GM19240 (cell line): ENCODE data around the gene SEMA3D.
A peak's percentile ranks its signal among the peaks of the same experiment; 100 is the strongest.

Experiments used
- DNase-seq: peaks from one replicate; pipeline ENCODE4 v3.0.0; 2011; ENCODE audit warnings: low spot score; ENCODE audit not compliant: insufficient read length

SEMA3D gene

DNA sequence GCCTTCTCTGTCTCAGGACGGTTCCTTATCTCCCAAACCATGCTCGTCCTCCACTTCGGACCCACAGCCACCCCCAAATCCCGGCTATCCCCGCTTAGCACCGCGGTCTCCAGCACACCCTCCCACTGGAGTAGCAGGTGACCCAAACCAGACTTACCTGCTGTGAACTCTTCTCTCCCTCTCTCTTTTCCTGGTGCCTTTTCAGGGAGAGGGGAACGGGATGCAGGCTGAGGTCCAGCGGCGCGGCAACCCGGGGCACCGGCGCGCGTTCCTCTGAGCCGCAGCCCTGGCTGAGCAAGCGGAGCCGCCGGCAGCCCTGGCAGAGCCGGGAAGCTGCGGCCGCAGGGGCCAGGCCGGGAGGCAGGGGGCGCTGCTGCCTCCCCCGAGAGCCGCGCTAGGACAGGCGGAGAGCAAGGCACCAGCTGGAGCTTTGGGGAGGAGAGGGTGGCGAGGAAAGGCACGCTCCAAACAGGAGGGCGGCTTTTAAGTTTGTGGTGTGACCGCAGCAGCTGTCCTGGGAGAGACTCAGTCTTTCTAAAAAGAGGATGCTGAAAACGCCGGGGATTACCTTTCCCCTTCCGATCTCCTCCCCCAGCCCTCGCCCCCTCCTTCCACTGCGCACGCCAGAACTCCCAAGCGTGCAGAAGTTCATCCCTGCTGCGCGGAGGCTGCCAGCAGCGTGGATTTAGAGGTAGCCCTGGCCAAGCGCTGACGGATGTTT lies at the start of gene SEMA3D:
Gene SEMA3D, minus strand, starts transcription at position 536 of the 721 bp plus-strand sequence. CDS start 65,165 bp downstream, outside the sequence.
- DNase-seq: peak; percentile 2

- DNase-seq: no peak
These were observed 47.9 kb upstream of the SEMA3D start for GRCh38 chr7:85234730-85235129.

- DNase-seq: no peak
These were observed 45.2 kb upstream of the SEMA3D start for GRCh38 chr7:85232068-85232467.

DNA sequence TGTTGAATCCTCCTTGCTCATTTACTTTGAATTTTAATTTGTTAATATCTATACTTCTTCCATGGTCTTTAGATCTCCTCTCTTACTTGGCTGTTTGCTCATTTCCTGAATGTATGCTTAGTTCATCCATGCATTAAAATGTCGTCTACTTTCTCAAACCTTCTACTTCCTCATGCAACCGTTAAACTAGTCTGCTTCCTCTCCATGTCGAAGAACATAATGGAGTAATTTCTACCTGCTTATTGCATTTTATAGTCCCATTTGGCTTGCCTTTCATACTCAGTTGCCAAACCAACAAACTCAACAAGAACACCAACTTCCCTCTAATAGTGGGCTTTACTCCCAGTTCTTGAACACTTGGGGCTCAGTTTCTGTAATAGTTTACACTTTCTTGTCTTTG lies 43.8 kb upstream of the SEMA3D start:
- no peak for DNase-seq

DNA sequence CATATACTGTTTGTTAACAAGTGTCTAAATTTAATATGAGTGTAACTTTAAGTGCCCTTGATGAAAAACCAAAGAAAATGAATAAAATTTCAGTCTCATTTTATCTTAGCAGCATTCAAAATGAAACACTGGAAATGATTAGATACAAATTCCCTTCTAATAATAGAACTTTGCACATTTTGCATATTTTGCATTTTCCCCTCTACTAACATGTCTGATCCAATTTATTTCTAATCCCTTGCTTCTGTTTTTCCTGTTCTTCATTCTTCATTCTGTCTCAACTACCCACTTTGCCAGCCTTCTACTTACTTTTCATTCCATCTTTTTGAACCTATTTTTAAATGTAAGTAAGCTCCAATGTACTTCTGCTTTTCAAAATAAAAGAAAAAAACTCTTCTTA lies 42.7 kb upstream of the SEMA3D start:
- no peak for DNase-seq

GRCh38 chr7:85226361-85227085 lies 39.7 kb upstream of the SEMA3D start:
- no peak for DNase-seq

DNA sequence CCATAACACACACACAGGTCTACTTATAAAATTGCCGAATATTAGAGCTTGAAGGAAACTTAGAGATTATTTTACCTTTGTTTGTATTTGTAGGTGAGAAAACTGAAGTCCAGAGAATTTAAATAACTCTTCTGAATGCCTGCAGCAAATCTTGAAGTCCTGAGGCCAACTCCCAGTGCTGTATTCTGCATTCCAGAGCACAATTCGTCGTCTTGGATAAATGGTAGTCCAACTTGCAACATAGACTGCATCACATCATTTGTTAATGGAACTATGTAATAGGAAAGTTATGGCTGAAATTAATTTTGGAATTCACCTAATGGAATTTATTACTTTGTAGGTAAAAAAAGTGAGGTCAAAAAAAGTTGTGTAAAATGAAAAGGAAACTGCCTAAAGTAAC lies 37.3 kb upstream of the SEMA3D start:
- DNase-seq: no peak

- no peak for DNase-seq
These were observed 35.7 kb upstream of the SEMA3D start for GRCh38 chr7:85222522-85222921.

DNA sequence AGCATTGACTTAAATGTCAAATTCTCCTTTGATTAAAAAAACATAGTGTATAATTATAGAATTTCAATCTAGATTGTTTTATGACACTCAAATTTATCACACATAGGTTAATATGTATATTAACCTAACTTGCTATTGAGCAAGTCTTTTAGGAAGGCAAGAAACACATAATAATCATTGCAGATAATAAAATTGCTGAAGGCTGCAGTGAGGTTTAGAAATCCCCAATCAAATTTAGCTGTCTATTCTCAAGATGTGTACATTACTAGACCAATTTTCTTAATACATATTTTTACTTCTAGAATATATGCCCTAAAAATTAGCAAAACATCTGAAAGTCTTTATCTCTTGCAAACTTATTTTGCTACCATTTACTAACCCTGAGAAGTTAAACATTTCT lies 34.9 kb upstream of the SEMA3D start:
- DNase-seq: no peak

- no peak for DNase-seq
These were observed 33.8 kb upstream of the SEMA3D start for GRCh38 chr7:85220651-85221050.

DNA sequence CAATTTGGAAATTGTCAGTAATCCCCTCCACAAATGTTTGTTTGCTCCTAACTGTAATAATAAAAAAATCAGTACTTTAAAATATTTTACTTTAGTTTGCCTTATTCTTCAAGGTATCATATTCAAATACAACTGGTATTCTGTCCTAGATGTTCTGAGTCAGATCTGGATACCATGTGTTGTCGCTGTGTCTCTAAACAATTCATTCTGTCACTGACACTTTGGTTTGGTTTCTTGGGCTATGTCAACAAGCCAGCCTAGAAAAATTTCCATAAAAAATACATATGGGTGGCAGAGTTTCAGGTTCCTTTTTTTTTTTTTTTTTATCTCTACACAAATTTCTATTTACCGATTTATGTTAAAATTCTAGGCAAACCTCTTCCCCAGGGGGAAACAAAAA lies 33.2 kb upstream of the SEMA3D start:
- DNase-seq: no peak

- no peak for DNase-seq
These were observed 30.2 kb upstream of the SEMA3D start for GRCh38 chr7:85217085-85217484.

DNA sequence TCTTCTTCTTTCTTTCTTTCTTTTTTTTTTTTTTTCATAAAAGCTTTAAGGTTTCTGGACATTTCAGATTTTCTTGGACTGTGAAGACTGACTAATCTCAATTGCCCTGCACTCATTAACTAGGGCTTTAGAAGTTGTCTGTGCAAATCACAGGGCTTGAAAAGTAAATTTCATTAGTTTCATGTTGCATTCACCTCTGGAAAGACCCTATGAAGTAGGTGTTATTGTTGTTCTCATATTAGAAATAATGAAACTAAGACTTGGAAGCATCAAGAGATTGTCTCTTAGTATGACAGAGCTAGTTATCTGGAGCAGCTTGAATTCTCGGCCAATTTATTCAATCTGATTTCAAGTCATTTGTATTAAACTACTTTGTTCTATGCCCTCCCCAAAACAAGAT lies 28.2 kb upstream of the SEMA3D start:
- no peak for DNase-seq

DNA sequence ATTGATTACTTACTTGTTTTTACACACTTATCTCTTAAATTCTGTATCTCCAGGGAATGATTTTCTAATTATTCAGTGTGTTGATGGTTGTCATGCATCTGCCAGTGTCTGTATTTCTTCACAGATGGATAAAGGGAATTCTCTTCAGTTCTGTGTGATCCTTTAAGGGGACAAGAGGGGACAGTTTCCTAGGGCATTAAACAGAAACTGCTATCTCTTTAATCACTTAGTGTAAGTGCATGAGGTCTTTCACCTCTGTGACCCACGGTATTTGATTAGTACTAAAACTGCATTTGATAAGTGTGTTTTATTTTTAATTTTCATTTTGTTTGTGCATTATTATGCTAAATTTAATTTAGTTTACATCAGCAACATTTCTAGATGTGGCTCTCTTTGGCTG lies 26.6 kb upstream of the SEMA3D start:
- DNase-seq: no peak

DNA sequence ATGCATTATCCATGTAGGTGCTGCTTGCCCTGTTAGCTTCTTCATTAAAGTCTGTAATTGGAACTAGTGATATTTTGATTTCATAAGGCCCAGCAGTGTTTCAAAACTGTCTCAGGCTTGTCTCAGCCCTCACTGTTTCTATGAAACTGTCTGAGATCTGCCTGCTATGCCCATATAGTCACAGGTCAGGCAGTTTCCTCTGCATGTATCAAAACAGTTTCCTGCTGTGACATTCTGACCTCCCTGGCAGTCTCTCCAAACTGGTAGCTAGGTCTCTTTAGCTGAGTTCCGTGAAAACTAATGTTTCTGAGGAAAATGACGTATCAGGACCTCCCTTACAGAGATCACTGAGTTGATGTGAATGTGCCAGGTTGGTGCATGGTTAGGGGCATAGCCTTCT lies 18.9 kb upstream of the SEMA3D start:
- no peak for DNase-seq

GRCh38 chr7:85204496-85204895 lies 17.6 kb upstream of the SEMA3D start:
- DNase-seq: no peak

DNA sequence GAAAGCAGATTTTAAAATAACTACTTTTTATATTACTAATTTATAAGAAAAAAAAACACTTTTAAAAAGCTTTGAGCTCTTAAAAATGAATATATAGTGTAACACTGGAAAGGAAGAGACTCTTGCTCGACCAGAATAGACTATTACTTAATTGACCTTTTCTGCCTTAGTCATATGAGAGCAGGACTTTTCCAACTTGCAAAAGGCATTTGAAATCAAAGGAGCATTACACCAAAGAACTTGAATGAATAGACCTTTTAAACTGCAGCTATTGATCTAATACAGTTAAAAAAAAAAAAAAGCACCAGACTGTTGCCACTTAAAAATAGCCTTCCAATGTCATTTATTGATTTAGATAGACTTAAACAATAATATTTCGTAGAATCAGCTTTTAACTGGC lies 17.2 kb upstream of the SEMA3D start:
- no peak for DNase-seq

DNA sequence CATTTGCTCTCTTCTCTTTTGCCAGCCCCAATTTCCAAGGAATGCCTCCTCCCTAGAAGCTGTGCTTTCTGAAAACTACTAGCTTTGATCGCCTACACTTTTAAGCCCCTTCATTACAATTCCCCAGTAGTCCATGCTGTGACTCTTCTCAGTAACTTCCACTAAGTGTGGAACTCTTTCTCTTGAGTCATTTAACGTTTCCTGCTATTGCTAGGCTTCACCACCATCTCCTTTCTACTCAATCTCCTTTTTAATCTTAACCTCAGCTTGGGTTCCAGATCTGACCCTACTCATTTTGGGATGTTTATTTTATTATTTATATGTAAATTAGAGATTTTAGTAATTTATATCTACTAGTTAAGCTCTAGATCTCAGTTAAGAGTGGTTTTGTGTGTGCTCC lies 14.4 kb upstream of the SEMA3D start:
- DNase-seq: no peak

- DNase-seq: no peak
These were observed 9.8 kb upstream of the SEMA3D start for GRCh38 chr7:85196696-85197095.

DNA sequence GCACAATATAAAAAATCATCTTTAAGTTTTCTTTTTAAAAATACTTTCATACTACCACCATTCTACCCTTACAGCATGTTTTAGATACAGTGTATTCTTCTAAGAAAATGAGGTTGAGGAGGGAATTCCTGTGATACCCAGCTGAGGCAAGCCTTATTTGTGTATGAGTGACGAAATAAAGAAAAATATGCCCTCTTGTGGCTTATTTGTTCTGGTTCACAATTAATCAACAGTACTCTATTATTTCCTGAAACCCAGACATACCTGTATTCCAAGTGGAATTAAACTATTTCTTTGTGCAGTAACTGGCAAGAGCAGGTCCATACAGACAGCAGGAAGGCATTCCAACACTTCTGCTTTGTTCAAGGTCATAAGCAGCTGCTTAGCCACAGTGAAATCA lies 4.5 kb upstream of the SEMA3D start:
- no peak for DNase-seq

- no peak for DNase-seq
These were observed 754 bp downstream of the SEMA3D start for GRCh38 chr7:85186083-85186520.

GRCh38 chr7:85185424-85186082 lies 1.3 kb downstream of the SEMA3D start:
- DNase-seq: no peak
